ENCODE results near the gene EMCN.
A peak's percentile ranks its signal among the peaks of the same experiment; 100 is the strongest.

The EMCN gene

GRCh38 chr4:100422894-100423293 is 94.9 kb downstream of the EMCN start:
- no peaks in the 10 kb centered on the region for H3K4me1 ChIP-seq (ENCODE audit: control insufficient read depth, low read length)
- H4K20me1 ChIP-seq (ENCODE audit: control insufficient read depth, insufficient read depth, low read depth, low read length), result no peaks in the 10 kb centered on the region
- no peaks in the 10 kb centered on the region for H3K79me2 ChIP-seq (ENCODE audit: control insufficient read depth, low read length)
- H3K4me2 ChIP-seq (ENCODE audit: low read length), result no peak overlapping the region
- no peak overlapping the region for H3K27ac ChIP-seq (ENCODE audit: low read depth, low read length)
- no peaks in the 10 kb centered on the region for H3K9me2 ChIP-seq (replicated peaks; ENCODE audit: control insufficient read depth, low read length)
- no peaks in the 10 kb centered on the region for H3K36me3 ChIP-seq (ENCODE audit: control insufficient read depth, low read length)
- no peaks in the 10 kb centered on the region for H3F3A ChIP-seq (ENCODE audit: control insufficient read depth, insufficient read depth)
- H3K9me3 ChIP-seq (ENCODE audit: control insufficient read depth, insufficient read depth, low read length), result no peaks in the 10 kb centered on the region
- no peak for TF ChIP-seq EZH2phosphoT487 (IDR thresholded peaks at IDR 0.05; ENCODE audit: borderline replicate concordance, low read length)
- TF ChIP-seq CTCF (IDR thresholded peaks at IDR 0.05; ENCODE audit: low read depth, low read length, poor library complexity, severe bottlenecking), result no peak
- H3K4me3 ChIP-seq (ENCODE audit: low read length), result no peak overlapping the region
- H3K27me3 ChIP-seq (ENCODE audit: control insufficient read depth, low read length), result no peaks in the 10 kb centered on the region

GRCh38 chr4:100421361-100421978 is 96.4 kb downstream of the EMCN start:
- Histone ChIP-seq H3K4me1 (ENCODE audit: control insufficient read depth, low read length) (no peaks in the 10 kb centered on the region), H3K4me2 (ENCODE audit: low read length) (no peak overlapping the region), H3K36me3 (ENCODE audit: control insufficient read depth, low read length) (no peaks in the 10 kb centered on the region), H3K9me3 (ENCODE audit: control insufficient read depth, insufficient read depth, low read length) (no peaks in the 10 kb centered on the region), H3F3A (ENCODE audit: control insufficient read depth, insufficient read depth) (no peaks in the 10 kb centered on the region), H3K27me3 (ENCODE audit: control insufficient read depth, low read length) (no peaks in the 10 kb centered on the region), H3K79me2 (ENCODE audit: control insufficient read depth, low read length) (no peaks in the 10 kb centered on the region), H4K20me1 (ENCODE audit: control insufficient read depth, insufficient read depth, low read depth, low read length) (no peaks in the 10 kb centered on the region), H3K27ac (ENCODE audit: low read depth, low read length) (no peak overlapping the region), H3K9me2 (replicated peaks; ENCODE audit: control insufficient read depth, low read length) (no peaks in the 10 kb centered on the region), H3K4me3 (ENCODE audit: low read length) (no peak overlapping the region)
- peak; percentile 48 for TF ChIP-seq CTCF (IDR thresholded peaks at IDR 0.05; ENCODE audit: low read depth, low read length, poor library complexity, severe bottlenecking)
- TF ChIP-seq EZH2phosphoT487 (IDR thresholded peaks at IDR 0.05; ENCODE audit: borderline replicate concordance, low read length), result no peak

- no peaks in the 10 kb centered on the region for H3K9me2 ChIP-seq (replicated peaks; ENCODE audit: control insufficient read depth, low read length)
- H3K4me2 ChIP-seq (ENCODE audit: low read length), result no peak overlapping the region
- no peaks in the 10 kb centered on the region for H3K27me3 ChIP-seq (ENCODE audit: control insufficient read depth, low read length)
- no peaks in the 10 kb centered on the region for H3K9me3 ChIP-seq (ENCODE audit: control insufficient read depth, insufficient read depth, low read length)
- no peak overlapping the region for H3K4me3 ChIP-seq (ENCODE audit: low read length)
- H3K36me3 ChIP-seq (ENCODE audit: control insufficient read depth, low read length), result no peaks in the 10 kb centered on the region
- no peaks in the 10 kb centered on the region for H3F3A ChIP-seq (ENCODE audit: control insufficient read depth, insufficient read depth)
- H4K20me1 ChIP-seq (ENCODE audit: control insufficient read depth, insufficient read depth, low read depth, low read length), result no peaks in the 10 kb centered on the region
- no peak for TF ChIP-seq EZH2phosphoT487 (IDR thresholded peaks at IDR 0.05; ENCODE audit: borderline replicate concordance, low read length)
- TF ChIP-seq CTCF (IDR thresholded peaks at IDR 0.05; ENCODE audit: low read depth, low read length, poor library complexity, severe bottlenecking), result no peak
- no peak overlapping the region for H3K27ac ChIP-seq (ENCODE audit: low read depth, low read length)
- H3K4me1 ChIP-seq (ENCODE audit: control insufficient read depth, low read length), result no peaks in the 10 kb centered on the region
- H3K79me2 ChIP-seq (ENCODE audit: control insufficient read depth, low read length), result no peaks in the 10 kb centered on the region
Measured at GRCh38 chr4:100420571-100420970, 97.3 kb downstream of the EMCN start.

All from DOHH2 (cell line).